ENCODE measurements around the gene ANKRD13D.

Gene ANKRD13D

DNA sequence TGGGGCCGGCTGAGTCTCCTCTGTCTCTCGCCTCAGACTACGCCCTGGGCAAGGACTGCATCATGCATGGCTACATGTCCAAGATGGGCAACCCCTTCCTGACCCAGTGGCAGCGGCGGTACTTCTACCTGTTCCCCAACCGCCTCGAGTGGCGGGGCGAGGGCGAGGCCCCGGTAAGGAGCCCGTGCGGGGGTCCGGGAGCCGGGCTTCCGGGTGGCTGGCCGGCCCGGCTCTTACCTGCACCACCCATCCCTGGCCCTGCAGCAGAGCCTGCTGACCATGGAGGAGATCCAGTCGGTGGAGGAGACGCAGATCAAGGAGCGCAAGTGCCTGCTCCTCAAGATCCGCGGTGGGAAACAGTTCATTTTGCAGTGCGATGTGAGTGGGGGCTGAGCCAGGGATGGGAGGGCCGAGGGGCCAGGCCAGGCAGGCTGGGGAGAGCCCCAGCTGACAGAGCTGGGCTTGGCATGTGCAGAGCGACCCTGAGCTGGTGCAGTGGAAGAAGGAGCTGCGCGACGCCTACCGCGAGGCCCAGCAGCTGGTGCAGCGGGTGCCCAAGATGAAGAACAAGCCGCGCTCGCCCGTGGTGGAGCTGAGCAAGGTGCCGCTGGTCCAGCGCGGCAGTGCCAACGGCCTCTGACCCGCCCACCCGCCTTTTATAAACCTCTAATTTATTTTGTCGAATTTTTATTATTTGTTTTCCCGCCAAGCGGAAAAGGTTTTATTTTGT, 4.1 kb upstream of the ANKRD13D start:
- Histone ChIP-seq H3K9ac (ENCODE audit: low read length) (no peak overlapping the region), H3K36me3 (ENCODE audit: insufficient read depth, low read length) (peaks cover 64% of the 10 kb centered on the region), H3K4me1 (ENCODE audit: insufficient read depth, low read length) (peaks cover 18% of the 10 kb centered on the region), H3K9me3 (ENCODE audit: low read length) (no peaks in the 10 kb centered on the region), H3K27ac (ENCODE audit: low read depth, low read length) (no peak overlapping the region), H3K4me3 (ENCODE audit: low read depth in 1 of 2, low read length in 2 of 2) (no peak overlapping the region), H3K27me3 (ENCODE audit: control insufficient read depth in 1 of 2, insufficient read depth in 2 of 2, low read length in 2 of 2) (no peaks in the 10 kb centered on the region)

DNA sequence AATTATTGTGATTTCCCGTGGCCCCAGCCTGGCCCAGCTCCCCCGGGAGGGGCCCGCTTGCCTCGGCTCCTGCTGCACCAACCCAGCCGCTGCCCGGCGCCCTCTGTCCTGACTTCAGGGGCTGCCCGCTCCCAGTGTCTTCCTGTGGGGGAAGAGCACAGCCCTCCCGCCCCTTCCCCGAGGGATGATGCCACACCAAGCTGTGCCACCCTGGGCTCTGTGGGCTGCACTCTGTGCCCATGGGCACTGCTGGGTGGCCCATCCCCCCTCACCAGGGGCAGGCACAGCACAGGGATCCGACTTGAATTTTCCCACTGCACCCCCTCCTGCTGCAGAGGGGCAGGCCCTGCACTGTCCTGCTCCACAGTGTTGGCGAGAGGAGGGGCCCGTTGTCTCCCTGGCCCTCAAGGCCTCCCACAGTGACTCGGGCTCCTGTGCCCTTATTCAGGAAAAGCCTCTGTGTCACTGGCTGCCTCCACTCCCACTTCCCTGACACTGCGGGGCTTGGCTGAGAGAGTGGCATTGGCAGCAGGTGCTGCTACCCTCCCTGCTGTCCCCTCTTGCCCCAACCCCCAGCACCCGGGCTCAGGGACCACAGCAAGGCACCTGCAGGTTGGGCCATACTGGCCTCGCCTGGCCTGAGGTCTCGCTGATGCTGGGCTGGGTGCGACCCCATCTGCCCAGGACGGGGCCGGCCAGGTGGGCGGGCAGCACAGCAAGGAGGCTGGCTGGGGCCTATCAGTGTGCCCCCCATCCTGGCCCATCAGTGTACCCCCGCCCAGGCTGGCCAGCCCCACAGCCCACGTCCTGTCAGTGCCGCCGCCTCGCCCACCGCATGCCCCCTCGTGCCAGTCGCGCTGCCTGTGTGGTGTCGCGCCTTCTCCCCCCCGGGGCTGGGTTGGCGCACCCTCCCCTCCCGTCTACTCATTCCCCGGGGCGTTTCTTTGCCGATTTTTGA, 3.3 kb upstream of the ANKRD13D start:
- Histone ChIP-seq H3K27ac (ENCODE audit: low read depth, low read length) (no peak overlapping the region), H3K9ac (ENCODE audit: low read length) (no peak overlapping the region), H3K27me3 (ENCODE audit: control insufficient read depth in 1 of 2, insufficient read depth in 2 of 2, low read length in 2 of 2) (no peaks in the 10 kb centered on the region), H3K9me3 (ENCODE audit: low read length) (no peaks in the 10 kb centered on the region), H3K4me1 (ENCODE audit: insufficient read depth, low read length) (peaks cover 26% of the 10 kb centered on the region), H3K36me3 (ENCODE audit: insufficient read depth, low read length) (peaks cover 58% of the 10 kb centered on the region), H3K4me3 (ENCODE audit: low read depth in 1 of 2, low read length in 2 of 2) (no peak overlapping the region)

DNA sequence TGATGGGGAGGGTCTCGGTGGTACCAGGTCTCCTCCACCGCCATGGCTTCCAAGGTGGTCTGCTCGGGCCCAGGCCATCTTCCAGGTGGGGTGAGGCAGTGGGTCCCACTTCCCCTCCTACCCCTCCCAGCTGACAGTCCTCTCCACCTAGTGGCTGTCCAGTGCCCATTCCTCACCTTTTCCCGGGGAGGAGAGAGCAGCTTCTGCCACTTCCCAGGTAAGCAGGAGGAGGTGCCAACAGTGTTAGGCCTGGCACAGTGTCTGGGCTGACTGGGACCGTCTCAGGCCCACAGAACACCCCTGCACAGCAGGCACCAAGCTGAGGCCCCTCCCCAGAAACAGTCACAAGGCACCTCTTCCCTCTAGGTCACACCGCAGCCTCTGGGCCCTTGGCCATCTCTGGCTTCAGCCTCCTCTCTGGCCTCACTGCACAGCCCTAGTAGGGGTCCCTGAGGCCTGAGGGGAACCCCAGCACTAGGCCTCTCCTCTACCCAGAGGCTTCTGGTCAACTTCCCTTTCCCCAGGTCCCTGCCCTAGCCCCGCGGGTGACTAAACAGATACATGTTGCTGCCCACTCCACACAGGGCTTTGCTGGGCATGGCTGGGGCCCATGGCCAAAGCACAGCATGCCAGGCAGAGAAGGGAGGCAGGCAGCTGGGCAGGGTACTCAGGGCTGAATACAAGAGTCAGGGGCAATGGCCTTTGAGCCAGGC, 2.3 kb upstream of the ANKRD13D start:
- Histone ChIP-seq H3K4me3 (ENCODE audit: low read depth in 1 of 2, low read length in 2 of 2) (no peak overlapping the region), H3K36me3 (ENCODE audit: insufficient read depth, low read length) (peaks cover 48% of the 10 kb centered on the region), H3K9me3 (ENCODE audit: low read length) (no peaks in the 10 kb centered on the region), H3K9ac (ENCODE audit: low read length) (no peak overlapping the region), H3K4me1 (ENCODE audit: insufficient read depth, low read length) (peaks cover 33% of the 10 kb centered on the region), H3K27ac (ENCODE audit: low read depth, low read length) (peak overlapping the region; percentile 87), H3K27me3 (ENCODE audit: control insufficient read depth in 1 of 2, insufficient read depth in 2 of 2, low read length in 2 of 2) (no peaks in the 10 kb centered on the region)

DNA sequence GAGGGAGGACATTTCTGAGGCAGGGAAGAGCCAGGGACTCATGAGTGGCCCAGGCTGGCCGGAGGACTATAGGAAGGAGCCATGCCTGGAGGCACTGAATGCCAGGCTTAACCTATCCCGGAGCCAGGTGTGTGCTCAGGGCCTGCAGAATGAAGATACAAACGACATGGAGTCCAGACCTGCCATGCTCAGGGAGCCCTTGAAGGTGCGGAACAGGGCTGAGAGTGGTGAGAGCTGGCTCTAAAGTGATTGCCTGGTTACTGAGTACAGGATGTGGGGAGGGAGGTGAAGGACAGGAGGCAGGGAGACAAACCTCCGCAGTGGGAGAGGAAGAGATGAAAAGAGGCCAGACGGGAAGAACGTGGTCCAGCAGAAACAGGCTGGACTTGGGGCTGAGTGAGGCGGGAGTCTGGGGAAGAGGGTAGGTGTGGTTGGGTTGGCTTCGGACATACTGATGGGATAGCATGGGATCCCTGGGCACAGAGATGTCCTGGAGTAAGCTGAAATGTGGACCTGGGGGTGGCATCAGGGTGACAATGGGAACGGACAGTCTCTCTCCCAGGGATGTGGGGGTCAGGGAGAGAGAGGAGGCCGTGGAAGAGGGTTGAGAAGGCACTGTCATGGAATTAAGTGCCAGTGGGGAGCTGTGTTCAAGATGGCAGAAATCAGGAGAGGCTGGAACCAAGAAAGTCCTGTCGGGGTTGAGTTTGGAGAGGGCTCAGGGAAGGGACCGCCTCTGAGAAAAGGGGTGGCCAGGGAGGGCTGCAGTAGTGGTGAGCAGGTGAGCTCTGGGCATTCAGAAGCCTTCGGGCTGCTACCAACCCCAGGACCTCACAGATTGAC, 1.5 kb upstream of the ANKRD13D start:
- peaks cover 33% of the 10 kb centered on the region for H3K4me1 ChIP-seq (ENCODE audit: insufficient read depth, low read length)
- H3K36me3 ChIP-seq (ENCODE audit: insufficient read depth, low read length) = peaks cover 45% of the 10 kb centered on the region
- peak overlapping the region; percentile 87 for H3K27ac ChIP-seq (ENCODE audit: low read depth, low read length)
- H3K27me3 ChIP-seq (ENCODE audit: control insufficient read depth in 1 of 2, insufficient read depth in 2 of 2, low read length in 2 of 2) = no peaks in the 10 kb centered on the region
- peak overlapping the region in 1 of 2 donors; percentile 72 for H3K4me3 ChIP-seq (ENCODE audit: low read depth in 1 of 2, low read length in 2 of 2)
- H3K9me3 ChIP-seq (ENCODE audit: low read length) = no peaks in the 10 kb centered on the region
- H3K9ac ChIP-seq (ENCODE audit: low read length) = peak overlapping the region; percentile 71

DNA sequence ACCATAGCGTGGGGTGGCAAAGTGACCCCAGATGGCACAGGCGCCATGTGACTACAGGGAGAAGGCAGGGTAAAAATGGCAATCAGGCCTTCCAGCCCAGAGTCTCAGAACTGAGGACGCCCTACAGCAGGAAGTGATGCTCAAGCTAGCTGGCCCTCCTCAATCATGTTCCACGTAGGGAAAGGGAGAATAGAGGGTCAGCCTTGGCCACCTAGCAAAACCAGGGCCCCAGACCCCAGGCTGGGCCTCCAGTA, 978 bp upstream of the ANKRD13D start:
- H3K4me1 ChIP-seq (ENCODE audit: insufficient read depth, low read length) = peaks cover 33% of the 10 kb centered on the region
- peak overlapping the region; percentile 71 for H3K9ac ChIP-seq (ENCODE audit: low read length)
- peaks cover 39% of the 10 kb centered on the region for H3K36me3 ChIP-seq (ENCODE audit: insufficient read depth, low read length)

DNA sequence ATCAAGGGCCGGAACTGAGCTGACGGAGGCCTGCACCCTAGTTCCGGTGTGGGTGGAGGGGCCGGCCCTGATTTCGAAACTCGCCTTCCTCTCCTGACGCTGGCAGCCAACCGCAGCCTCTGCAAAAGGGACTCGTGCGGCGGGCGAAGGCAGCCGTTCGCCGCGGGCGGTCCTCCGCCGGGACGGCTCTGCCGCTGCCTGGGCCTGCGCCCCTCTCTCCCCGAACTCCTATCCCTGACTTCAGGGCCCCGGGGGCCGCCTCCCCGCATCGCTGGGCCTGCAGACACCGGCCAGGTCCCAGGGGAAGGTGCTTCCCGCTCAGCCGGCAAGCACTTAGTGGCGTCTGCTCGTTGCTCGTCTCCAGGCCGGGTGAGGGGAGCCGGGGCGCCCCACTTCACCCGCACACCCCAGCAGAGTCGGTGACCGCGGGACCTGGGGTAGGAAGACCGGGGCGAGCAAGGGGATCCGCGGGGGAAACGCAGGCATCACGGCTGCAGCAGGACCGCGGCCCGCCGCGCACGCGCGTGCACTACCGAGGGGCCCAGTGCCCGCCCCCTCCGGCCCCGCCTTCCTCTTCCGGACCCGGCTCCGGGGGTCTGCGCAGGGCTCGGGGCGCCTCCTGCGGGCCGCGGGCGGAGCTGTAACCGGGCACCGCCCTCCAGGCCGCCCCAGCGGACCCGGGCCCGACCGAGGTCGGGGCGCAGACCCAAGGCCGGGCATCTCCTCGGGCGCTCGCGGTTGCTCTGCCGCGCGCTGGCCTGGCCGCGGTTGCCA, 464 bp upstream of the ANKRD13D start:
- peak overlapping the region; percentile 87 for H3K27ac ChIP-seq (ENCODE audit: low read depth, low read length)
- peaks cover 34% of the 10 kb centered on the region for H3K36me3 ChIP-seq (ENCODE audit: insufficient read depth, low read length)
- no peaks in the 10 kb centered on the region for H3K27me3 ChIP-seq (ENCODE audit: control insufficient read depth in 1 of 2, insufficient read depth in 2 of 2, low read length in 2 of 2)
- H3K4me1 ChIP-seq (ENCODE audit: insufficient read depth, low read length) = peaks cover 33% of the 10 kb centered on the region
- peak overlapping the region; percentile 60 to 72 for H3K4me3 ChIP-seq (ENCODE audit: low read depth in 1 of 2, low read length in 2 of 2)
- H3K9ac ChIP-seq (ENCODE audit: low read length) = peak overlapping the region; percentile 71
- no peaks in the 10 kb centered on the region for H3K9me3 ChIP-seq (ENCODE audit: low read length)

More for the DNA sequence above, 978 bp upstream of the ANKRD13D start:
- Histone ChIP-seq H3K27me3 (ENCODE audit: control insufficient read depth in 1 of 2, insufficient read depth in 2 of 2, low read length in 2 of 2) (no peaks in the 10 kb centered on the region), H3K4me3 (ENCODE audit: low read depth in 1 of 2, low read length in 2 of 2) (peak overlapping the region; percentile 60 to 72), H3K9me3 (ENCODE audit: low read length) (no peaks in the 10 kb centered on the region), H3K27ac (ENCODE audit: low read depth, low read length) (peak overlapping the region; percentile 87)

DNA sequence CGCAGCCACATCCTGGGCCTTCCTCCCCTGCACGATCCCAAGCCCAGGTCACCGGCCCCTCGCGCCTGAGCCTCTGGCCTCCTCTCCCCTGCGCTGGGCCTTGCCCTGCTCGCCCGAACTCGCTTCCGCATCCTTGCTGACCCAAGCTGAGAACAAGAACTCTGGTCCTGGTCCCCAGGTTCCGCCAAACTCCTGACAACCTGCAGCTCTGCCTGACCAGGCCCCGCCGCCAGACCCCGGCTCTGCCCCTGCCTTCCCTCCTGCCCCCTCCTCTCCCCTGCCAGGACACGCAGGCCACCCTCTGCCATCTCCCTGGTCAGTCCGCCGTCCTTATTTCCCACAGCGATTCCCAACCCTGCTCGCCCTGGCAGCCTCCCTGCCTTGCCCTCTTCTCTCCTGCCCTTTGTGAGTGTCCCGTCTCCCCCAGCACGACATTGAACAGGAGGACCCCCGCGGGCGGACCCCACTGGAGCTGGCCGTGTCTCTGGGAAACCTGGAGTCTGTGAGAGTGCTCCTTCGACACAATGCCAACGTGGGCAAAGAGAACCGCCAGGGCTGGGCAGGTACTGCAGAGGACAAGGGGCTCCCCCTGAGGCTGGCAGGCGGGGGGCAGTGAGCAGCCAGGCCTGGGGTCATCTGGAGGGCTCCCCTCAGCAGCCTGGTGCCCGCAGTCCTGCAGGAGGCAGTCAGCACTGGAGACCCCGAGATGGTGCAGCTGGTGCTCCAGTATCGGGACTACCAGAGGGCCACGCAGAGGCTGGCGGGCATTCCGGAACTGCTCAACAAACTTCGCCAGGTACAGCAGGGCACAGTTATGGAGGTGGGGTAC, 762 bp downstream of the ANKRD13D start:
- Histone ChIP-seq H3K4me3 (ENCODE audit: low read depth in 1 of 2, low read length in 2 of 2) (peak overlapping the region; percentile 66 to 78), H3K27ac (ENCODE audit: low read depth, low read length) (peak overlapping the region; percentile 81), H3K9me3 (ENCODE audit: low read length) (no peaks in the 10 kb centered on the region), H3K4me1 (ENCODE audit: insufficient read depth, low read length) (peaks cover 33% of the 10 kb centered on the region), H3K36me3 (ENCODE audit: insufficient read depth, low read length) (peaks cover 26% of the 10 kb centered on the region), H3K27me3 (ENCODE audit: control insufficient read depth in 1 of 2, insufficient read depth in 2 of 2, low read length in 2 of 2) (no peaks in the 10 kb centered on the region), H3K9ac (ENCODE audit: low read length) (peak overlapping the region; percentile 15)

DNA sequence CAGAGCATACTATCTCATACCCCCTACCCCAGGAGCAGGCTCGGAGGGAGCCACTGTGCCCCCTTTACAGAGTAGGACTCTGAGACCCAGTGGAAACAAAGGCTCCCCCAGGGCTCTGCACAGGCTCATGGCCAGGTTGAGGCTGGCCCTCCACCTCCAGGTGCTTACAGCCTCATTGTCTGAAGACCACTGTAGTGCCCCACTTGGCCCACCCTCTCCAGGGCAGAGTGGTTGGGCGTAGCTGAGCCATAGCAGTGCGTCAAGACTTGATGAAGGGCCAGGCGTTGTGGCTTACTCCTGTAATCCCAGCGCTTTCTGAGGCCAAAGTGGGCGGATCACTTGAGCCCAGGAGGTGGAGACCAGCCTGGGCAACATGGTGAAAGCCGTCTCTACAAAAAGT, 1.7 kb downstream of the ANKRD13D start:
- H3K27ac ChIP-seq (ENCODE audit: low read depth, low read length) = no peak overlapping the region
- H3K9me3 ChIP-seq (ENCODE audit: low read length) = peaks cover 5% of the 10 kb centered on the region
- H3K36me3 ChIP-seq (ENCODE audit: insufficient read depth, low read length) = peaks cover 17% of the 10 kb centered on the region
- no peaks in the 10 kb centered on the region for H3K27me3 ChIP-seq (ENCODE audit: control insufficient read depth in 1 of 2, insufficient read depth in 2 of 2, low read length in 2 of 2)
- peak overlapping the region; percentile 15 for H3K9ac ChIP-seq (ENCODE audit: low read length)
- H3K4me3 ChIP-seq (ENCODE audit: low read depth in 1 of 2, low read length in 2 of 2) = peak overlapping the region in 1 of 2 donors; percentile 78
- peaks cover 33% of the 10 kb centered on the region for H3K4me1 ChIP-seq (ENCODE audit: insufficient read depth, low read length)

DNA sequence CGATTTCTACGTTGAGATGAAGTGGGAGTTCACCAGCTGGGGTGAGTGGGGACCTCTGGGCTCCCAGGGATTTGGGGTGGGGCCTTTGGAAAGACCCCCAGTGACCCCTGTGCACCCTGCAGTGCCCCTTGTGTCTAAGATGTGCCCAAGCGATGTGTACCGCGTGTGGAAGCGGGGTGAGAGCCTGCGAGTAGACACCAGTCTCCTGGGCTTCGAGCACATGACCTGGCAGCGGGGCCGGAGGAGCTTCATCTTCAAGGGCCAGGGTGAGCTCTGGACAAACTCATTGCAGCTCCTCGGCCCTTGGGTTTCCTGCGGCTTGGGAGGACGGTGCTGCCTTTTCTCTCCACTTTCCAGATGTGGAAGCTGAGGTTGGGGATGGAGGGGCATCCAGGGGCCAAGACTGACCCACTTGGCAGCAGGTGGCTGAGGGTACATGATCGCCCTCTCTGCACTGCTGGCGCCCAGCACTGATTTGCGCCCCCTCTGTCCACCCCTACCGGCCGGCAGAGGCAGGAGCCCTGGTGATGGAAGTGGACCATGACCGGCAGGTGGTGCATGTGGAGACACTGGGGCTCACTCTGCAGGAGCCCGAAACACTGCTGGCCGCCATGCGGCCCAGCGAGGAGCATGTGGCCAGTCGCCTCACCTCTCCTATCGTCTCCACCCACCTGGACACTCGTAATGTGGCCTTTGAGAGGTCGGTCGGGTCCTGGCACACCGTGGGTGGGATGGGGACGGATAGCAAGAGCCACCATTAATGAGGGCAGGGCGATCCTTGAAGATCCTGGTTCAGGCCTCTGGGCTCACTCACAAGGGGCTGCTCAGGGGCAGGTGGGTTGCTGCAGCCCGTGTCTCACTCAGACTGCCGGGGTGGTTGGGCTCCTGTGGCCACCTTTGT, 2.6 kb downstream of the ANKRD13D start:
- H3K9ac ChIP-seq (ENCODE audit: low read length) = no peak overlapping the region
- peaks cover 9% of the 10 kb centered on the region for H3K9me3 ChIP-seq (ENCODE audit: low read length)
- H3K36me3 ChIP-seq (ENCODE audit: insufficient read depth, low read length) = peaks cover 16% of the 10 kb centered on the region
- H3K4me3 ChIP-seq (ENCODE audit: low read depth in 1 of 2, low read length in 2 of 2) = no peak overlapping the region
- peaks cover 33% of the 10 kb centered on the region for H3K4me1 ChIP-seq (ENCODE audit: insufficient read depth, low read length)
- H3K27ac ChIP-seq (ENCODE audit: low read depth, low read length) = no peak overlapping the region
- no peaks in the 10 kb centered on the region for H3K27me3 ChIP-seq (ENCODE audit: control insufficient read depth in 1 of 2, insufficient read depth in 2 of 2, low read length in 2 of 2)
